Astrocyte of the hippocampus (primary cell): ENCODE measurements around the gene SARNP.
"Not testable (repeated sequence)": the region's sequence is repeated elsewhere in the genome, so short reads cannot be mapped to it uniquely, and the experiment has no call there.

Source experiments
- DNase-seq: peaks from one replicate; pipeline ENCODE4 v3.0.0; 2011; ENCODE audit warnings: low read depth, low spot score

Gene SARNP

DNA sequence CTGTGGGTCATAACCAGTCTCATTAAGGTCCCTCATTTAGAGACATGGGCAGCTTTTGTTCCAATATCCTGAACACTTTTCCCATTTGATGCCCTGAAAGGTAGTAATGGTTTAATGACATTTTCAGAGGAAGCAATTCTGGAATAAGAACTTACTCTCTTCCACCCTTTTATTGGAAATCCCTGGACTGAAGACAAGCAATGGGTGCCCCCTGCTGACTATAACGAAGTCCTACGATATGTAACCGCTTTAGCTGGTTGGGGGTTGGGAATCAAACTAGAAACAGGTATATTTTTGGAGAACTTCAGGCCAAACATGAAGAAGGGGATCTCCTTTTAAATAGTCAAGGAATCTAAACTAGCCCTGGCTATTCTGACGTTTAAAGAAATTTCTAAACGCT, 20.5 kb downstream of the SARNP start:
- DNase-seq, result peak; percentile 68

DNA sequence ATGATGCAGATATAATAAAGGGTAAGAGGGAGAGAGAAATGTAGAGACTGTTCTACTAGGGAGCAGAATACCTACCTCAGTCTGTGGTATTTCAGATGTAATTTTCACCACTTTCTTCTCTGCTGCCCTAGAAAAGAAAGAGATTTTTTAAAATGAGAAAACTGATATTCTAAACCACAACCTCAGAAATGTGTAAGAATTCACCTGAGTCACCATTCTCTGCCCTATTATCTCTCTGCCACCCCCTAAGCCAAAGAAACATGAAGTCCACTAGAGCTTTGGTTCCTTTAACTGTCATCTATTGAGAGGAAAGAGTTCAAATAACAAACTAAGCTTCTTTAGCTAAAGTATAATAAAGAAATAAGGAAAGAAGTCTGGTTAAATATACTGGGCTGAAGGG, 21.6 kb downstream of the SARNP start:
- DNase-seq, result no peak

DNA sequence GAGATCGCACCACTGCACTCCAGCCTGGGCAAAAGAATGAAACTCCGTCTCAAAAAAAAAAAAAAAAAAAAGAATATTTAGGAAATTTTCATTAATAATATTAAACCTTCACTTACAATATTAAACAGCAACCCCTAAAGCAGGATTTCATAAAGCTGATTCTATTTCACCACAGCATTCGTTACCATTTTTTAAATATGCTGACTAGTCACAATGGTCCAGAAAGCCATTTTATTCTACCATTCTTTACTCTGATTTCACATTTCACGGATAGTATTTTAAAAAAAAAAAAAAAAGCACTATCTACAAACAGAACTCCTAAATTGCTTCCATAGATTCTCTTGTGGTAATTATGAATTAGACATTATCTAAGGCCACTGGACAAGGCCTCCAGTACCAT, 27.6 kb downstream of the SARNP start:
- no peak for DNase-seq

DNA sequence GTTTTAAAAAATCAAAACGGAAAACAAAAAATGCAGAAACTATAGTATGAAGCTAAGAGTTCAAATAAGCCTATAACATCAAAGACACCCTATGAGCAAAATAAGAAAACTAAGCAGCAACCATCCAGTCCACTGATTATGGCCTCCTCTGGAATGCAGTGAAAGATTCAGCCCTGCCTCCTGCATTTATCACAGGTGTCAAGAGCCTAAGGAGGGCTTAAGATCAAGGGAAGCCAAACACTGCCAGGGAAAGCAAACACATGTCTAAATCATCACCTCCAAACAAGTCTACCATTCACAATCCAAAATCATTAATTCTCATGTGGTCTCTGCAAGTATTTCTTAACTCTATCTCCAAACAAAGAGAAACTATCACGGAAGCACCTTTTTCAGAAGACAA, 28.4 kb downstream of the SARNP start:
- DNase-seq, result no peak

DNA sequence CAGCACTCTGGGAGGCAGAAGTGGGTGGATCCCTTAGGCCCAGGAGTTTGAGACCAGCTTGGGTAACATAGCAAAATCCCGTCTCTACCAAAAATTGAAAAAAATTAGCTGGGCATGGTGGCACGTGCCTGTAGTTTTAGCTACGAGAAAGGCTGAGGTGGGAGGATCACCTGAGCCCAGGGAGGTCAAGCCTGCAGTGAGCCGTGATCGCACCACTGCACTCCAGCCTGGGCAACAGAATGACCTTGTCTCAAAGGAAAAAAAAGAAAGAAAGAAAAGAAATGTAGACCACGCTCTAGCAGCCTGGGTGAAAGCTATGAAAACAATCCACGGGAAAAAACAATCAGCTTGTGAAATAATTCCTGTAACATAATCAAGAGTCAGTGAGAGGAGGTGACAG, 29.0 kb downstream of the SARNP start:
- DNase-seq, result no peak

DNA sequence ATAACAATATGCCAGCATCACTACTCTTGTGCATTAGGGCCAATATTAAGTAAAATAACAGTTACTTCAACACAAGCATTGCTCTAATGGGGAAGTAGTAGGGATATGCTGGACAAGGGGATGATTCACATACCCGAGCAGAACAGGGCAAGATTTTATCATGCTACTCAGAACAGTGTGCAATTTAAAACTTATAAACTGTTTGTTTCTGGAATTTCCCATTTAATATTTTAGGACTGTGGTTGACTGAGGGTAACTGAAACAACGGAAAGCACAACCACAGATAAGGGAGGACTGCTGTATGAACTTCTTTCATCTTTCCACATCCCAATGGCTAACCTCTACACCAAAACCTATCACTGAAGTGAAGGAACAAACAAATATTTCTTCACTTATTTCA, 36.8 kb downstream of the SARNP start:
- peak; percentile 8 for DNase-seq

DNA sequence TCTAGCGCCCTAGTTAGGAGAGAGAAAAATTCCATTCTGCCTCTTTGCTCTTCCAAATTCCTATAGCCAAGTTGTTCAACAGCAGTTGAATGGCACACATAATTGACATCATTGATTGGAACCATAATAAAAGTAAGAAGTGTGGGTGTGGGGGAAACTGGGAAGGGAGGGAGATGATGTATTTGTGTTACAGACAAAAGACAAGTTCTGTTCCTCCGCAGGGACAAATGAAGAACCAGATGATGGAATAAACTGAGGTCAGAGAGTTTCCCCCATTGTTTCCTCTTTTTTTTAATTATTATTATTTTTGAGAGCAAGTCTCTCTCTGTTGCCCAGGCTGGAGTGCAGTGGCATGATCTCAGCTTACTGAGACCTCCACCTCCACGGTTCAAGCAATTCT, 39.7 kb downstream of the SARNP start:
- no peak for DNase-seq

DNA sequence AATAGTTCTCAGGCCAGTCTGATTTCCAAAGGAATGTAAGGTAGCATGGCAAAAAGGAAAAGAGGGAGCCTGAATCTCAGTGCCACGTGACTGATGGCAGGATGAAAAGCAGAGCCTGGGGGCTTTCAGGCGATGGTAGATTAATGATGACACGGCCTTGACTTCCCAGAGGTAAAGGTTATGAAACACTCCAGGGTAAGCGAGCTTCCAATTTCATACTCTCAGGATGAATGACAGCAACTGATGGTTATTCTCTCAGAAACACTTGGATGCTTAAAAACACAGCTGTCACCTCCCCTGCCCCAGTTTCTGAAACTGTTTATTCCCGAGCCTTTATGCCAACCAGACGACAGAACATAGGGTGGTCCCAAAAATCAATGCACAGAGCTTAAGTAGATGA, 45.8 kb downstream of the SARNP start:
- DNase-seq, result no peak

DNA sequence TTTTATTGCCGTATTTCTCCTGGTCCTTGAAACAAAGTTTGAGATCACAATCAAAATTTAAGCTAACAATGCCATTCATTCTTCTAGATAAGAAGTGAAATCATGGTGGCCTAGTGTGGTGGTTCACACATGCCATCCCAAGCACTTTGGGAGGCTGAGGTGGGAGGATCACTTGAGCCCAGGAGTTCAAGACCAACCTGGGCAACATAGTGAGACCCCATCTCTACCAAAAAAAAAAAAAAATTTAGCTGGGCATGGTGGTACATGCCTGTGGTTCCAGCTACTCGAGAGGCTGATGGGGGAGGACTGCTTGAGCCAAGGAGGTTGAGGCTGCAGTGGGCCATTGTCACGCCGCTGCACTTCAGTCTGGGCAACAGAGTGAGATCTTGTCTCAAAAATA, 50.4 kb downstream of the SARNP start:
- no peak for DNase-seq

DNA sequence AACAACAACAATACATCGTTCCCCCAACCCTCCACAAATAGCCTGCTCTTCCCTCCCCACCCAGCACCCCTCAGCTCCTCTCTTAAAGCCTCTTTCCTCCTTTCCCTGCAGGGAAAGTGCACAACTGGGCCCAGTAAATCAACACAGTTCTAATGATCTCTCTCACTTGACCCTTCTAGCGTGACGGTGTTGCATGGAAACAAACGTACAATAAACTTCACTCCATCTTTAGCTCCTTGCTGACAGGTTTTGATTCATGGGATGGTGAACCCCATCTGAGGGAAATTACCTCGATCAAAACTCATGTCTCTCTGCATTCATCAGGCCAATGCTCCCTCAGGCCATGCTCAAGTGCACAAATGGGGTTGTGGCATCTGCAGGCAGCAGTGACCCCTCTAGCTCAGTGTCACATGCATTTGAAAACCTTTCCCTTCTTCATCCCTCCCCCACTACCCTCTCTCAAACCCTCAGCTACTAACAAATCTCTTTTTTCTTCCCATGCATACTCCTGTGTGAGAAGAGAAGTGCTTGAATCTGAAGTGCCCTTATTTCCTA, 51.7 kb downstream of the SARNP start:
- DNase-seq, result no peak

DNA sequence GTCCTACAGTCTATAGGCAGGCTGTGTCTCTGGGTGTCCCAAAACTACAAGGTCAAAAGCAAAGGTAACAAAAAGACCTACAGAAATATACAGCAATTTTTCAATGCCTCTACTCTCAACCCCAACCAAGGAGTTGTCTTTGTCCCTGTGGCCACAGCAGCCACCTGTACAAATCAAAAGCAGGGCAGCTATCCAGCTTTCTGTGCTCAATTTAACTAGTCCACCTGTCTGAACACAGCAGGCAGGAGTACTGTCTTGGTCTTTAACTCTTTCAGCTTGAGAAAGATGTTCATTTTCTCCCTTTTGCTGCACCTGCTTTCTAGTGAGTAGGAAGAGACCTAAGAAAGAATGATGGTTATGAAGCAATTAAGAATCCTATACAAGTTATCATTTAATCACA, 54.9 kb downstream of the SARNP start:
- DNase-seq, result no peak

DNA sequence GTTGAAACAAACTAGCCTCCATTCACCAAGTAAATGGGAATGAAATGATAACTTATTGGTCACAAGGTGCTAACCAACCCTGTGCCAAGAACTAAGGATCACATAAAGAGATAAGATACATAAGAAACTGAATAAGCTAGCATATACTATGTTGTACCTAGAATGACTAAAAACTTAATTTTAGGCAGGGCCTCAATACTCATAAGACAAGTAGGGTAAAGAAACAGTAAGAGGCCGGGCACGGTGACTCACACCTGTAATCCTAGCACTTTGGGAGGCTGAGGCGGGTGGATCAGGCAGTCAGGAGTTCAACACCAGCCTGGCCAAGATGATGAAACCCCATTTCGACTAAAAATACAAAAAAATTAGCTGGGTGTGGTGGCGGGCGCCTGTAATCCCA, 56.9 kb downstream of the SARNP start:
- no peak for DNase-seq

DNA sequence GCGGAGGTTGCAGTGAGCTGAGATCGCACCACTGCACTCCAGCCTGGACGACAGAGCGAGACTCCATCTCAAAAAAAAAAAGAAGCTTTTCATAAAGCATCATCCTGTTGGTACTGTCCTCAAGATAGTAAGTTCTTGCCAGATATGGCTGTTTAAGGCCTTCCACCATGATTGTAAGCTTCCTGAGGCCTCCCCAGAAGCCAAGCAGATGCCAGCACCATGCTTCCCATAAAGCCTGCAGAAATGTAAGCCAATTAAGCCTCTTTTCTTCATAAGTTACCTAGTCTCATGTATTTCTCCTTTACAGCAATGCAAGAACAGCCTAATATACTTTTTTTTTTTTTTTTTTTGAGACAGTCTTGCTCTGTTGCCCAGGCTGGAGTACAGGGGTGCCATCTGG, 58.9 kb downstream of the SARNP start:
- not testable (repeated sequence) for DNase-seq

DNA sequence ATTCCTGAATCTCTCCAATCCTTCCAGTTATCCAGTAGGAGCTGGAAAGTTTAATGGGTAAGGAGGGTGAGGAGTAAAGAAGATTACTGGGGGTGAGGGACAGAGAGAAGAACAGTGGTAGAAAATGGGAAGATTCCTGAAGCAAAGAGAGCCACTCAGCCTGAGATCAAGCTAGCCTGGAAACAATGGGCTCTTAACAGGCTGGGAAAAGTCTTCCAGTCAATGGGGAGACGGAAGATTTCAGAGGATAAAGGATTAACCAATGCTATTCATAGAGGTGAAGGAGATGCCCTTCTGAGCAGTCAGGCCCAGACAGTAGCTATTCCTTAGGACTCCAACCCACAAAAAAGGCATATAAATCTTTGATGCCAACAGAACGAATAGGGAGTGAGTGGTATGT, 59.8 kb downstream of the SARNP start:
- no peak for DNase-seq

DNA sequence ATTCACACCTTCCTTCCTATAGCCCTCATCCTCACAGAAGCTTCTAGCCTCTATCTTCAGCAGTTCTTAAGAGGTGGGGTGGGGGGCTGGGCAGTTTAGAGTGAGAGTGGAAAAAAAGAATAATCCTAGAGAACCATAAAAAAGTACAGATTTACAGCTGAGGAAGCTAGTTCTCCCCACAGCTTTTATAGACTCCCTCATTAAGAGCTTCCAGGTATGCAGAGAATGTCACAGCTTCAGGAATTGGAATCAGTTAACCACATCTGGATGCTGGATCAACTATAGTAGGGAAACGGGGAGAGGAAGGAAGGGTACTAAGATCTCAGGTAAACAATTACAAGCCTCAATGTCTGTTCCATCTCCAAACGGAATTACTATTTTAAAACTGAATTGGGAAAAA, 62.3 kb downstream of the SARNP start:
- peak; percentile 13 for DNase-seq

DNA sequence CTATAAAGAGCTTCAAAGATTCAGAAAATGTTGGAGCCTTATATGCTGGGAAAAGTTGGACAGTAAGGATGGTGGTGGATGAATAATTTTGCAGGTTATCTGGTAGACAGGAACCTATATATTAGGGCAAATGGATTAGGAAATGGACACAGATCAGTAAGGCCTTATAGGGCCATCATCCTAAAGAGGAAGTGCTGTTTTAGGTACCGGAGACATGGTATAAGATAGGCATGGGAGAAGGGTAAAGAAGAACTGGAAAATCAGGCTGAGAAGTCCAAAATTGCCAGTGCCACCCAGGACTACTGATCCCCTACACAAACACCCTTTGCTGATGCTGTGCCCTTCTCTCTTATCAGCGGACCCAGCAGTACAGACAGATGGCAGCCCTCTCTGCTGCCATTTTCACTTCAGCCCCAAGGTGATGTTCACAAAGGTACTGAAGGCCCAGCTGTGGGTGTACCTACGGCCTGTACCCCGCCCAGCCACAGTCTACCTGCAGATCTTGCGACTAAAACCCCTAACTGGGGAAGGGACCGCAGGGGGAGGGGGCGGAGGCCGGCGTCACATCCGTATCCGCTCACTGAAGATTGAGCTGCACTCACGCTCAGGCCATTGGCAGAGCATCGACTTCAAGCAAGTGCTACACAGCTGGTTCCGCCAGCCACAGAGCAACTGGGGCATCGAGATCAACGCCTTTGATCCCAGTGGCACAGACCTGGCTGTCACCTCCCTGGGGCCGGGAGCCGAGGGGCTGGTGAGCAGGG, 69.1 kb downstream of the SARNP start:
- DNase-seq, result no peak

DNA sequence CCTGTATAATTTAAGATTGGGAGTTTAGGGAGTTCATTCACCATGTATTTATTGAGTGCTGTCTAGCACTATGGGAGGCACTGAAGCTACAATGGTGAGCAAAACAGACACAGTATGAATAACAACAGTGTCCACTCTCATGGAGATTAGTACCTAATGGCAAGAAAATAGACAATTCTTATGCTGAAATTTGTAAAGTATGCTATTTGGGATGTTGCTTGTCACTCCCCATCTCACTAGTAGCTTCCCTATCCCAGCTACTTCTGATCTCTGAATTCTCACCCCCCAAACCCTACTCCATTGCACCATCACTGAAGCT, 70.7 kb downstream of the SARNP start:
- no peak for DNase-seq

DNA sequence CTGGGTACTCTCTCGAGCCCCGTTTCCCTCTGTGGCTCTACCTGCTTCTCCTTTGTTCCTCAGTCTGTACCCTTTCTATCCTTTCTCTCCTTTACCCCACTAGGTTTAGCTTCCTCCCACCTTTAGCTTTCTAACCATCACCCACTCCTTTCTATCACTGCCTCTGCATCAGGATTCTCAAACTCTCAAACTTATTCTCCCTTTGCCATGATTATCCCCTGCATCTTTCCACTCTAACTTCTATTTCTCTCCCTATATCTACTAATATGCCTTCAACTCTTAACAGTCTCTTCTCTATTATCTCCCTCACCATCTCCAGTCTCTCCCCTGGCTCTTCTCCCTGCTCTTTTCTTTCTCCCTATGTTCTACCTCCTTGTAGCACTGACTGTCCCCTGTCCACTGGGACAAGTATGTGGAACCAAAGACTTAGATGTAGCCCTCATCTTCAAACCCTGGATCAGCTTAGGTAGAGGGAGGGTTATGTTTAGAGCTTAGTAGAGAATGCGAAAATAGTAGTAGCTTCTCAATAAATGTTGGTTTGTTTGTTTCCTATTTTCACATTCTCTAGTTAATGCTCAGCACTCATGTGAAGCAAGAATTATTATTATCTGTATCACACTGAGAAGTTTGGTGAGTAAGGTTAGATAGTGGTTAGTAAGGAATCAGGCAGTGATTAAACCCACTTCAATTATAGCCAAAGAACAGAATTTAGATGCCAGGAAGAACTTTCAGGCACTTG, 71.2 kb downstream of the SARNP start:
- peak; percentile 23 for DNase-seq

DNA sequence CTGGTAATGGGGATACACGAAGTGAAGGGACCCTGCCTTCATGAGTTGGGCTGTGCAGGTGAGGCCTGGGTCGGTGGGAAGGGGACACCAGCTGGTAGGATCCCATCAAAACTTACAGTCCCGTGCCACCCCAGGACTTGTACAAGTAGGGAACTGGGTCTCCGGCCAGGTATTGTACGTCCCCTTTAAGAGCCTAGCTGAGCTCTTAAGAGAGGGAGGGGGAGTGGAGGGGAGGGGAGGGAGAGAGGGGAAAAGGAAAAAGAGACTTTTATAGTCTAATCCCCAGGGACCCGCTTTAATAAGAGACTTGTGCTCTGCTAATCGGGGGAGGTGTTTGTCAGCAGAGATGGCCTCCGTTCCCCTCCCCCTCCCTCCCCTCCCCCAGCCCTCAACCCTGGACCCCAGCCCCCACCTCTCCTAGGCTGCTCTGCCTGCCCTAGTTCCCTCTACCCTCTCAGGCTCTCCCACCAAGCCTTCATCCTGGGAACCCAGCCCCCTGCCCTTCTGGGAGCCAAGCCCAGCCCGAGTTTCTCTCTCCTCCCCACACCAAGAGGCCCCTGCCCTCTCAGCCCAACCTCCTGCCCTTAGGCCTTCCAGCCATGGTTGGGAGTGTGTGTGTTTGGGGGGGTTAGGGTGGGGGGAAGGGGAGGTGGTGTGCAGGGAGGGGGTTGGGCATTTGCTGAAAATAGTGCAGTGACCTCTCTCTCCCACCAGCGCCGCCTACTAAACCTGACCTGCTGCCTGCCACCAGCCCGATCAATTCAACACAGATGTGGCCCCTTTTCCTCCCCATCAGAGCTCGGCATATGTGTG, 72.0 kb downstream of the SARNP start:
- DNase-seq, result peak; percentile 48

DNA sequence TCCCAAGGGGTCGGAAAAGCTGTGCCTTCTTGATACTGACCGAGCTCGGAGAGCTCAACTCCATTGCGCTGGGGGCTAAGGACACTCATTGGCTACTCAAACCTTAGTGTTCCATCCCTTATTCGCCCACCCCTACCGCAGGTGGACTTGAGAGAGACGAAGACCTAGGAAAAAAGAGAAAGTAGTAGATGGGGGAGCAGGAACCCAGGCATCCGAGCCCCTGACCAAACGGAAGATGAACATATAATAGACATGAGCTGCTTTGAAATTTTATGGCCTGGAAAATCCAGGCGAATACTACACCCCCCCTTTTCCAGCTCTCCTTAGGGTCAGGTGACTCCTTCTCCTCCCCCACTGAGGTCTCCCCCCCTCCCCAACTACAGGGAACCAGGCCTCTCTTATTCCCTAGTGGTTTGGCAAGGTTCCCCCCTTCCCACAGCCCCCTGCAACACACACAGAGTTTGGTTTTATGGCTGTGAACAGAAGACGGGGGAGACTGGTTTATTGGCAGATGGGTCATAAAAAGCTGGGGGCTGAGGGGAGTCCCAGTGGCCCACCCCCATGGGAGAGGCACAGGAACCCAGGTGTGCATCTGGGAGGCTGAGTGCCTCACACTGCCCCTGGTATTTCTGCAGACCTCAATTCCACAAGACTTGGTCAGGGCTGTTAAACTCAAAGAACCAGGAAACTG, 73.0 kb downstream of the SARNP start:
- DNase-seq, result peak; percentile 44

DNA sequence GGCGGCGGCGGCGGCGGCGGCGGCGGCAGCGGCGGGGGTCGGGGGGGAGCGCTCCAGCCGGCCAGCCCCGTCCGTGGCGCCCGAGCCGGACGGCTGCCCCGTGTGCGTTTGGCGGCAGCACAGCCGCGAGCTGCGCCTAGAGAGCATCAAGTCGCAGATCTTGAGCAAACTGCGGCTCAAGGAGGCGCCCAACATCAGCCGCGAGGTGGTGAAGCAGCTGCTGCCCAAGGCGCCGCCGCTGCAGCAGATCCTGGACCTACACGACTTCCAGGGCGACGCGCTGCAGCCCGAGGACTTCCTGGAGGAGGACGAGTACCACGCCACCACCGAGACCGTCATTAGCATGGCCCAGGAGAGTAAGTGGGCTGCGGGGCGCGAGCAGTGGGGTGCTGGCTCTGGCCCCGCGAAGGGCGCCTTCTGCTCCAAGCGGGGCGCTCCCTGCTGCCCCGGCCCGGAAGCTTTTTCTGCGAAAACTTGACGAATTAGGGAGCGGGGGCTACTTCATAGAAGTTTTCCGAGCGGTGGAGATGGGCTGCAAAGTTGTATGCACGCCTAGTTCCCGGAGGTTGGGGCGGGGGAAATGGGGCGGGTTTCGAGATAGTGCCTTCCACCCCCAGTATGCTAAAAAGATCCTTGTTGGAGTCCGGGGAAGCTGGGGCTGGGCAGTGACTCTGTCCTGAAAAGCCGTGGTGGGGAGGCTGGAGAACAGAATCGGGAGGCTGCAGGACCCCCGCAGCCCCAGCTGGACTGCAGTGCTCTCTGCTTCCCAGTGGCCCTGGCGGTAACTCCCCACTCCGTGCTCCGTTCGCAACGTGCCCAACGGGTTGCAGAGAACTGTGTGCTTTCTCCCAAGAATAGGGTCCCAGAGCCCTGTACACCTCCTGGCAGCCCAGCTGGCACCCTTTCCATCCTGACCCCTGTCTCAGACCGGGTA, 73.9 kb downstream of the SARNP start:
- DNase-seq, result peak; percentile 86
